HG03135 (cell line): ENCODE measurements around the gene SIAH3.

Source experiments
- ATAC-seq: cut with Tn5 transposase; IDR thresholded peaks from one replicate; pipeline ENCODE4 v1.9.1; 2021; ENCODE audit warnings: mild to moderate bottlenecking, moderate library complexity; ENCODE audit not compliant: unreplicated experiment

SIAH3 gene

DNA sequence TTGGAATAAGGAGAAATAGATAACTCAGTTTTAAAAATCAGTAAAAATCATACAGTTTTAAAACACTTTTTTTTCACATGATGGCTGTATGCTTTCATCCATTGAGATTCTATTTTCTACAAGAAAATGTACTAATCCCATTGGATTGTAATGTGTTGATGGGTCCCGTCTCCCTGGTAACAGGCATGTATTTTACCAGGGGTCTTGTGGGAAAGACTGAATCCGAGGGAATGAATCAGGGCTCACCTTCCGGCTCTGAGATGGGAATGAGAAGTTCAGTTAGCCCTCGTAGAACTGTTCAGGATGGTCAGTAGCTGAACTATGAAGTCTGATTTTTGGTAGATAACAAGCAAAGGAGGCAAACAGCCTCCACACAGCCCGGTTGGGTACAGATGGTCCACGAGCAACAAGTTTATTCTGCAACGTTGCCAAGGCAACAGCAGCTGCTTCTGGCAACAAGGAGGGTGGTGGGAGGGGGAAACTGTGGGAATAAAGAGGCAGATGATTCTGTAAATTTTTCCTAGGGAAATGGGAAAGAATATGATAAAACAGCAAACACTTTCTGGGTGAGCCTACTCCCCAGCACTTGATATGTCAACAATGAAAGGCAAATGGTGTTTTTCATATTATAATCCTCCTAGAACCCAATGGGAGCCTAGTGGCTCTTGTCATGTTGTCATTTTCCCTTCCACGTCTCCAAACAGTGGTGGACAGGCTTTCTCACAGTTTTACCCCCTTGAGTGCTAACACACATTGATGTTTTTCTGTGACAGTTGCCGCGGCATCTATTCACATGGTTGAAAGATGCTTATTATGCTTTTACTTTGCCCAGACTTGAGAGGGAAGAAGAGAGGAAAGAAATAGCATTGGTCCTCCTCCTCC is 12.4 kb upstream of the SIAH3 start:
- no peak for ATAC-seq

DNA sequence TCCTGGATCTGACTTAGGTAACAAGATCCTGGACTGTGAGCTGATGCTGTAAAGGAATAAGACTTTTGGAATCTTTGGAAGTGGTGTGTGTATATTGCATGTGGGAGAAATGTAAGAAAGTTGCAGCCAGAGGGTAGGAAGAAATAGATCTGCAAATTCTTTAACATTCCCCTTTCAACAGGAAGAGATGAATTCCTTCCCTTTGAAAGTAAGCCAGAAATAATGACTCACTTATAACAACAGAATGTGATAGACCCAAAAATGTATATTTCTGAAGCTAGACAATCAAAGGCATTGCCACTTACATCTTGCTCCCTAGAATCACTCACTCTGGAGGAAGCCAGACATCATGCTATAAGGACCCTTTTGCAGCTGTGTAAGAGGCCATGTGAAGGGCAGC is 9.8 kb upstream of the SIAH3 start:
- no peak for ATAC-seq

DNA sequence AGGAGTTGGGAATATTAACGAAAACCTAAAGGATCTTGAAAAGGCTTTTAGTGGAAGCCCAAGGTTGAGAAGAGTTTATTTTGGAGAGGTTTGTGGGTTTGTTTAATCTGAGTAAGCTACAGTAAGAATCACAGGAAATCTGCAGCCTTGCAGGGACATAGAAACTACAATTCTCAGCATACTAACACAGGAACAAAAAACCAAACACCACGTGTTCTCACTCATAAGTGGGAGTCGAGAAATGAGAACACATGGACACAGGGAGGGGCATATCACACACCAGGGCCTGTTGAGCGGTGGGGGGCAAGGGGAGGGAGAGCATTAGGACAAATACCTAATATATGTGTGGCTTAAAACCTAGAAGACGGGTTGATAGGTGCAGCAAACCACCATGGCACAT is 8.7 kb upstream of the SIAH3 start:
- ATAC-seq, result no peak

DNA sequence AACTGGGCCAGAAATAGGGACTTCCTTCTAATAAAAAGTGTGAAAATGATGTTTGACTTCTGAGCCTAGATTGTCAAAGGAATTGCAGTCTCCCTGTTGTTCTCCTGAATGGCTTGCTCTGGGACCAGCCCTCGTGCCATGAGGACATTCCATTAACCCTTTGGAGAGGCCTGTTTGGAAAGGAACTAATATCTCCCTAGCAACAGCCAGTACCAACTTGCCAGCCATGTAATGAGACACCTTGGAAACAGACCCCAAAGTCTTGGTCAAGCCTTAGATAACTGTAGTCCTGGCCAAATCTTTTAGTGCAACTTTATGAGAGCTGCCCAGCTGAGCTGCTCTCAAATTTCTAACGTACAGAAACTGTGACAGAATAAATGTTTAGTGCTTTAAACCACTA is 8.2 kb upstream of the SIAH3 start:
- no peak for ATAC-seq

DNA sequence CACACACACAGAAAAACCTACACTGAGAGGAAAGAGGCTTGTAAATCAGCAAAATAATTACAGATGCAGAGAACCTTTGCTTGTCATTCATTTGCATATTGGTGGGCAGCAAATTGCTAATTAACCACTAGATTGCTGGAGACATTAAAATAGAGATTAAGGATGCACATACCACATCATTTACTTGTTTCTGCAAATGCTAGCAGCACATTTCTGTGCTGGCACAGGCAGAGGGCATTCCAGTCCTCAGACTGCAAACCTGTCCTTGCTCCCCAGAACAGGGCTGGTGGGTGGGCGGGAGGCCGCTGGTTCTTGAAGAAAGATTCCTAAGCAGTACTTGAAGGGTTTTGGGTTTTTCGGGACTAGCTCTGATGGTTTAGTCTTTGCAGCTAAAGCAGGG is 941 bp upstream of the SIAH3 start:
- no peak for ATAC-seq

DNA sequence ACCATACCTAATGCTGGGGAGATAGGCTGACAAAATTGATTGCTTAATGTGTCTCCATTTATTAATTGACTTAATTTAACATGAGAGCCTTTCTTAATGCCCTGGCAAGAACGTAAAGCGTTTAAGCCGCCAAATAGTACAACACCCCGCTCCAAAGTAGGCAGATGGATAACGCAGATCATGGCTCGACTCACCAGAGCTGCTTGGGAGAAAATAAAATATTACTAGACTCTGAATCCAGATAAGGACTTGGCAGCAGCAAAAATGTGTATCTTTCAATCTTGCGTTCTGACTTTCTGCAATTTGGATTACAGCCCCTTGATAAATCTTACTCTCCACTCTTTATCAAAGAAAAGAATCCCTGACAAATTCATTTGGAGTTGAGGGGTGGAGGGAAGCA is 403 bp upstream of the SIAH3 start:
- no peak for ATAC-seq

GRCh38 chr13:45850027-45850613 is 1.4 kb downstream of the SIAH3 start:
- no peak for ATAC-seq

GRCh38 chr13:45849408-45849807 is 2.1 kb downstream of the SIAH3 start:
- no peak for ATAC-seq

GRCh38 chr13:45847554-45848224 is 3.9 kb downstream of the SIAH3 start:
- no peak for ATAC-seq

- no peak for ATAC-seq
These were observed 4.9 kb downstream of the SIAH3 start for GRCh38 chr13:45846681-45847080.

DNA sequence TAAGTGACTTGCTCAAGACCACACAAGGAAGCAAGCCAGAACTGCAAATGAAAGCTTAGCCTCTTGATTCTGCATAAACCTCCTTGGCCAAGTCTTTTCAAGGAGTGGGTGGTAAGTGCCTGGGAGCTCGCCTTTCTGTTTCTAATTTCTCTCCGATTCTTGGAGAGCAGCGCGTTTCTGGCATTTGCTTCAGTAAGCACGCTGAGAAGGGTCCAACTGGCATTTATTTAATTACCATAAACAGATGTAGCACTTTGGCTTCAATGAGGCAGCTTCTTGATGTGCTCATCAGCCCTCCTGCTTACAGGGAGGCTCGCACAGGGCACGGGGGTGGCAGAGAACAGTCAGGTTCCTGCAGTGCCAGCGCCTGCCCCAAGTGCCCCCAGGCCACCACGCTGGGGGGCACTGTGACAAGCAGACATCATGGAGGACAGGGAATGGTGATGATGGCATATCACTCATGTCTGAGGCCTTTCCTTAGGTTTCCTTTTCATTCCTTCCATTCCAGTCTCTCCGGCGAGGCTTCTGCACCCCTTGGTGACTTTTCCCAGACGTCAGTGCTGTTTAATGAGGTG is 13.3 kb downstream of the SIAH3 start:
- no peak for ATAC-seq

GRCh38 chr13:45837111-45837510 is 14.4 kb downstream of the SIAH3 start:
- ATAC-seq, result no peak

DNA sequence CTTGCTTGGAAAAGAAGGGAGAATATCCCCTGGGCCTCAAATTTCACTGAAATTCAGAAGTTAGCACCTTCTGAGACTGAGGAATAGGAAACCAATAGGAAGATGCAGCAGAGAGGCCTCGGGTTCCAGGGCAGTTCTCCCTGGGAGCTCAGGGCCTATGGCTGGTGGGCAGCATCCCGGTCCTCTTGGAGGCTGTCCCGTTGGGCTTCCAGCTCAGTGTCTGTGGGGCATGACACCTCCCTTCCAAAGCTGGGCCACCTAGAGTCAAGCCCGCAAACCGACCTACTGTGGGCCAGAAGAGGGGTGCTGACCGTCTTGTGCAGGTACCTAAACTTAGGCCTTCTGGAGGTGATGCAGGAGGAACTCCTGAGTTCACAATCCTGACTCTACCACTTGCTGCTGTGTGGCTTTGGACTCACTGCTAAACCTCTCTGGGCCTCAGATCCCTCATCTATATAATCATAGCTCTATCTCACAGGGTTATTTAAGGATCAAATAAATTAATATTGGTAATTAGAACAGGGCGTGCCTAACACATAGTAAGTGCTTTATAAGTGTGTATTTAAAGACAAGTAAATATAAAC is 17.1 kb downstream of the SIAH3 start:
- no peak for ATAC-seq

DNA sequence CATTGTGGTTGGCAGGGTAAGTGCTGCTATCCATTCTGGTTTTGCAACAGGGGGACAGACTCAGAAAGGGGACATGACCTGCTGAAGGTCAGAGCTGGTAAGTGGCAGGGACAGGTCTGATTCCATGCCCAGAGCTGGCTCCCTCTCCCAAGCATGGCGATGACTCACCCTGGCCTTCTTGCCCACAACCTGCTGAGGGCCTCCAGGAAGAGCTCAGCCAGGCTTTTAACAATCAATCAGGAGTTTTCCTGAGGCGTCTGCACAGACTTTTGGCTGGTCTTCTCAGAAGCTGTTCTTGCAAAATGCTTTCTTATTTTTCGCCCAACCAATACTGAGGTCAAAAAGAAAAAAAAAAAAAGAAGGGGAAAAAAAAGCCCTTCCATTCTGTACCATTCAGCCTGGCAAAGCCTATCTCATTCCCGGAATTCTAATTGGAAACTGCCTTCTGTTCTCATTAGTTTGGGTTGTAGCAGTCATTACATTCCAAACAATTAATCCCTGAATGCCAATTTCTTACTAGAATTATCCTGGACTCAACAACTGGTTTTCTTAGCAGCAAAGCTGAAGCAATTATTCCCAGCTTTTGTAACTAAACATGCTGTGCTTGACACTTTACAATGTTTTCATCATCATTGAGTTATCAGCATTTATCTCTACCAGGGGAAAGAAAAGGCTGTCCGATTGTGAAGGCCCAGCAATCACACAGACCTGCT is 17.7 kb downstream of the SIAH3 start:
- no peak for ATAC-seq

- no peak for ATAC-seq
These were observed 18.3 kb downstream of the SIAH3 start for GRCh38 chr13:45833242-45833641.

DNA sequence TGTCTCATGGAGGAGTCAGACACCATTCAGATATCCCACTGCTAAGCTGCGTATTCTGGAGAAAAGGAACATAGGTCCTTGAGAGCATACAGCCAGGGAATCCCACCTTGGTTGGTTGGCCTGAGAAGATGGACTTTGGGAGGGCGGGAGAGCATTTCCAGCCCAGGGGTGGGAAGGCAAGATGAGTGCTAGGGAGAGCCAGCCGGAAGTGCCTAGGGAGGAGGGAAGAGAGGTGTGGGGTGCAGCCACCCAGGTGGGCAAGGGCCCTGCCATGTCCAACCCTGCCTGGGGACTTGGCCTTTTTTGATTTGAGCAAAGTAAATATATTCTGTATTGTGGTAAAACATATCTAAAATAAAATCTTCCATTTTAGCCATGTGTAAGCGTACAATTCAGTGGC is 19.7 kb downstream of the SIAH3 start:
- ATAC-seq, result no peak

DNA sequence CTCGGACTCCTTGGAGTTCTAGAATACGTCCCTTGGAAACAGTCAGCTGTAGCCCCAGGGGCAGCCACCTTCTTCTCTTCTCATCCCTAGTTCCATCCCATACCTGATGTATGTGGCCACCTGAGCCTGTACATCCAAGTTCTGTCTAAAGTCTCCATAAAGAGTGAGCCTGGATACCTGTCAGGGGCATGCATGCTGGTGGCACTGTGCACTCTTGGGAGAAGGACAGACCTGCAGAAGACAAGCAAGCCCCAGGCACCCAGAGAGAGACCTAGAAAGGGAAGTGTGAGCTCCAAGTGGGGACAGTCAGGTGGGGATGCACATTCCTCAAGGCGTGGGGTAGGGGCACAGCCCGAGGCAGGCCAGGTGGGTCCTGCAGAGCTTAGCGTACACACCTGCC is 21.4 kb downstream of the SIAH3 start:
- ATAC-seq, result no peak

GRCh38 chr13:45828256-45828968 is 23.1 kb downstream of the SIAH3 start:
- no peak for ATAC-seq

DNA sequence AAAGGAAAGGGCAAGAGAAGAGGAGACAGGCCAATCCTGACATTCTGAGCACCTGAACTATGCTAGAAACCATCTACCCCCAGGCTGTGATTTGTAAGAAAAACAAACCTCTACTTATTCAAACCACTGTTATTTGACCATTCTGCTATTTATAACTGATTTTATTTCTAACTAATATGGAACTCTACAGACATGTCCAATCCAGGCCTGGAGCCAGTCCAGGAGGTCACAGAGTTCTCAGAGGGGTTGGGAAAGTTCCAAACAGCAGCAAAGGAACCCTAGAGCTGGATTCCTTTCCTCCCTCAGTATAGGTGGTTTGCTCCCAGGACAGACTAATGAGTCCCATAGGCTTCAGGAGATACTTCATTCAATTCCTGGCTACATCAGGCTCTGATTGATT is 24.2 kb downstream of the SIAH3 start:
- no peak for ATAC-seq

- ATAC-seq, result peak; percentile 65
These were observed 24.8 kb downstream of the SIAH3 start for GRCh38 chr13:45826731-45827130.
